Smooth muscle cell (in vitro differentiated cells): Measurements from ENCODE around the gene ZNF705A. TPM values are rescaled to one million over a fixed set of nuclear protein-coding genes. Genes with fewer than 3 reads are reported as not detected.
"Not testable (repeated sequence)": the region's sequence is repeated elsewhere in the genome, so short reads cannot be mapped to it uniquely, and the experiment has no call there.

Experiments used
- DNase-seq: peaks from one replicate; lab custom pipeline; 2025; ENCODE audit not compliant: unreplicated experiment; lab: John Stamatoyannopoulos, UW
- H2AFZ ChIP-seq: fragments of 200-600 bp; sonication (generic); 2 replicates; pipeline ENCODE4 v1.6.0; 2016; ENCODE audit warnings: antibody characterized with exemption, low read depth, mild to moderate bottlenecking
- H3F3A ChIP-seq: fragments of 200-600 bp; sonication (generic); 2 replicates; pipeline ENCODE4 v1.6.0; 2017; ENCODE audit warnings: antibody characterized with exemption, low read depth
- H3K27ac ChIP-seq: fragments of 200-600 bp; sonication (generic); 2 replicates; pipeline ENCODE4 v1.5.1; 2016; ENCODE audit warnings: low read depth, mild to moderate bottlenecking
- H3K27me3 ChIP-seq: fragments of 200-600 bp; sonication (generic); 2 replicates; pipeline ENCODE4 v1.6.1; 2016; ENCODE audit warnings: low read depth, mild to moderate bottlenecking
- H3K36me3 ChIP-seq: fragments of 200-600 bp; sonication (generic); 2 replicates; pipeline ENCODE4 v1.5.1; 2016; ENCODE audit warnings: low read depth
- H3K4me1 ChIP-seq: fragments of 200-600 bp; sonication (generic); 2 replicates; pipeline ENCODE4 v1.5.1; 2016; ENCODE audit warnings: low read depth
- H3K4me2 ChIP-seq: fragments of 200-600 bp; sonication (generic); 2 replicates; pipeline ENCODE4 v1.6.0; 2016; ENCODE audit warnings: mild to moderate bottlenecking
- H3K4me3 ChIP-seq: fragments of 200-600 bp; sonication (generic); 2 replicates; pipeline ENCODE4 v1.5.1; 2016; ENCODE audit warnings: mild to moderate bottlenecking
- H3K79me2 ChIP-seq: fragments of 200-600 bp; sonication (generic); 2 replicates; pipeline ENCODE4 v1.6.0; 2016; ENCODE audit warnings: low read depth, mild to moderate bottlenecking
- H3K9ac ChIP-seq: fragments of 200-600 bp; sonication (generic); 2 replicates; pipeline ENCODE4 v1.6.0; 2016; ENCODE audit warnings: low read depth
- H3K9me3 ChIP-seq: fragments of 200-600 bp; sonication (generic); replicated peaks from 2 replicates; pipeline ENCODE4 v1.5.1; 2016; ENCODE audit warnings: low read depth
- H4K20me1 ChIP-seq: fragments of 200-600 bp; sonication (generic); 2 replicates; pipeline ENCODE4 v1.6.0; 2016; ENCODE audit warnings: low read depth
- WGBS: methylation state at CpG from one replicate; pipeline ENCODE4 v1.1.7; 2016; ENCODE audit warnings: low lambda C conversion rate; 5-methylcytosine and 5-hydroxymethylcytosine counted together
- polyA plus RNA-seq: library from polyadenylated mRNA; unstranded; fragments of >200 nt; fragmentation: Nextera tagmentation; extraction: Ambion mirVana; gene quantifications from 2 replicates; pipeline ENCODE4 v1.2.1, GENCODE V29; 2016
- total RNA-seq: library from RNA; depleted of rRNA; stranded (reverse); fragments of >200 nt; gene quantifications from 2 replicates; pipeline ENCODE4 v1.2.3, GENCODE V29; 2014

Gene ZNF705A
- total and polyA plus RNA-seq, 2 experiments from 2014 or later = 0.04 TPM; not detected in 1

- H3K4me2 ChIP-seq, H4K20me1 ChIP-seq, DNase-seq, H3K79me2 ChIP-seq, H3K4me3 ChIP-seq, H3K9me3 ChIP-seq, H3K36me3 ChIP-seq, H3K27ac ChIP-seq, H3K9ac ChIP-seq, H3K4me1 ChIP-seq, H3F3A ChIP-seq, H2AFZ ChIP-seq, H3K27me3 ChIP-seq: not testable (repeated sequence)
- WGBS = 93% methylated on average over 21 of the region's 23 CpGs
These were observed 26.5 kb downstream of the ZNF705A start for GRCh38 chr12:8183346-8183745.

DNA sequence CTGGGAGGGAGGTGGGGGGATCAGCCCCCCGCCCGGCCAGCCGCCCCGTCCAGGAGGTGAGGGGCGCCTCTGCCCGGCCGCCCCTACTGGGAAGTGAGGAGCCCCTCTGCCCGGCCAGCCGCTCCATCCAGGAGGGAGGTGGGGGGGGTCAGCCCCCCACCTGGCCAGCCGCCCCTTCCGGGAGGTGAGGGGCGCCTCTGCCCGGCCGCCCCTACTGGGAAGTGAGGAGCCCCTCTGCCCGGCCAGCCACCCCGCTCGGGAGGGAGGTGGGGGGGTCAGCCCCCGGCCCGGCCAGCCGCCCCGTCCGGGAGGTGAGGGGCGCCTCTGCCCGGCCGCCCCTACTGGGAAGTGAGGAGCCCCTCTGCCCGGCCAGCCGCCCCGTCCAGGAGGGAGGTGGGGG is 27.4 kb downstream of the ZNF705A start:
- H3K27ac ChIP-seq, DNase-seq, H3K79me2 ChIP-seq, H3F3A ChIP-seq, H3K27me3 ChIP-seq, H3K9ac ChIP-seq, H3K9me3 ChIP-seq, H3K4me2 ChIP-seq, H3K4me1 ChIP-seq, H4K20me1 ChIP-seq, H3K4me3 ChIP-seq, H2AFZ ChIP-seq, H3K36me3 ChIP-seq: not testable (repeated sequence)
- no CpG with 5 or more reads among the region's 28 CpGs for WGBS

- not testable (repeated sequence) for H3K36me3 ChIP-seq, H3K9ac ChIP-seq, H3K9me3 ChIP-seq, H3K4me1 ChIP-seq, H3K4me3 ChIP-seq, H3K27me3 ChIP-seq, DNase-seq, H2AFZ ChIP-seq, H3K27ac ChIP-seq, H4K20me1 ChIP-seq, H3K4me2 ChIP-seq, H3F3A ChIP-seq, H3K79me2 ChIP-seq
- 73% methylated on average over 2 of the region's 2 CpGs for WGBS
These were observed 31.3 kb downstream of the ZNF705A start for GRCh38 chr12:8188088-8188487.

DNA sequence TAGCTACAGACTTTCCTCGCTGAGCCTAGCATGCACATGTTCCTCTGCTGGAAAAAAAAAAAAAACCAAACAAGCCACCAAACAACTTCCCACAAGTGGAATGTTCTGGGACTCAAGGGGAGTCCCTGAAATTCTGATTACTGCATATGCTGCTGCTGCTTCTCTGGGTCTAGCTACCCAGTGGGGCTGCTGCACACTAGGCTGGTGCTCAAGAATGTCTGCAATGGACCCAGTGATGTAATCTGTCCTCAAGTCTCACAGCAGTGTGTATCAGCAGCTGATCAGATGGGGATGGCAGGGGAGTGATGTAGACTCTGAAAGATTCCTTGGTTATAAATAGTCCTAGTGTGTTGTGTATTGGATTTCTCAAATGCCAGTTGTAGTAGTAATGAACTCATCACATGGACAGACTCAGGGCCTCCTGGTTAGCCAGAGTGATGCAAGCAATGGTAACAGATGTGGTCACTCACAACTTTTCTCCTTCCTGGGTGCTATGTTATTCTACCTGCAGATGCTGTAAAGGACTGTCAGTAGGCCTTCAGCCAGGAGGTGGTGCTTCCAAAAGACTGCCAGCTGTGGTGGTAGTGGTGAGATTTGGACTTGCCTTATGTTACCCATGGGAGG is 41.0 kb downstream of the ZNF705A start:
- DNase-seq = not testable (repeated sequence)
- 94% methylated on average over 1 of the region's 1 CpG for WGBS

GRCh38 chr12:8218711-8219382 is 62.0 kb downstream of the ZNF705A start:
- not testable (repeated sequence) for H2AFZ ChIP-seq, H3K9ac ChIP-seq, H3K9me3 ChIP-seq, DNase-seq, H4K20me1 ChIP-seq, H3K79me2 ChIP-seq, H3K4me3 ChIP-seq, H3K27ac ChIP-seq, H3K4me2 ChIP-seq, H3K27me3 ChIP-seq, H3K4me1 ChIP-seq, H3K36me3 ChIP-seq, H3F3A ChIP-seq
- WGBS = 83% methylated on average over 26 of the region's 26 CpGs

More for the DNA sequence above, 41.0 kb downstream of the ZNF705A start:
- H3K36me3 ChIP-seq, H3K9me3 ChIP-seq, H3F3A ChIP-seq, H3K4me1 ChIP-seq, H3K9ac ChIP-seq, H3K27me3 ChIP-seq, H2AFZ ChIP-seq, H3K4me3 ChIP-seq, H4K20me1 ChIP-seq, H3K79me2 ChIP-seq, H3K27ac ChIP-seq, H3K4me2 ChIP-seq: not testable (repeated sequence)

DNA sequence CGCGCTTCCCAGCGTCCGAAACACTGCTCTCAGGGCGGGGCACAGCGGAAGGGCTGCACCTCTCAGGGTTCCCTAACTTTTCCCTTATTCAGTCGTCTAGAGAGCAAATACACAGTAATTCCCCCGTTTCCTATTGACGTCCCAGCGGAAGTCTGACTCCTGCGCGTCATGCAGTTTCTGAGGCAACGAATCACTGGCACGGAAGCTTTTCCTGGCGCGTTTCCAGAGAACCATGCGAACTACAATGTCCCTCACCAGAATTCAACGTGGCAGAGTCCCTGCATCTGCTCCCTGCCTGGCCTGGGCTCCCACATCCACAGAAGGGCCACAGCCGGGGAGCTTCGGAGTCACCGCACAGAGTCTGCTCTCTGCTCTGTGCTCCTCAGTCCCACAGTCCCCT is 64.6 kb downstream of the ZNF705A start:
- not testable (repeated sequence) for H3K9me3 ChIP-seq, H3K9ac ChIP-seq, DNase-seq, H3K4me2 ChIP-seq, H4K20me1 ChIP-seq, H3K4me3 ChIP-seq, H3K27me3 ChIP-seq, H3K79me2 ChIP-seq, H3K4me1 ChIP-seq, H2AFZ ChIP-seq, H3K27ac ChIP-seq, H3F3A ChIP-seq, H3K36me3 ChIP-seq
- 89% methylated on average over 21 of the region's 21 CpGs for WGBS

- not testable (repeated sequence) for H3K4me3 ChIP-seq, H3K27ac ChIP-seq, H4K20me1 ChIP-seq, H3K9me3 ChIP-seq, H3K4me1 ChIP-seq, H3K9ac ChIP-seq, H2AFZ ChIP-seq, DNase-seq, H3K27me3 ChIP-seq, H3F3A ChIP-seq, H3K4me2 ChIP-seq, H3K79me2 ChIP-seq, H3K36me3 ChIP-seq
- whole genome bisulfite sequencing = 90% methylated on average over 21 of the region's 21 CpGs
These were observed 65.0 kb downstream of the ZNF705A start for GRCh38 chr12:8221844-8222243.

- H3K4me2 ChIP-seq, H3K27me3 ChIP-seq, H3K79me2 ChIP-seq, H3K4me3 ChIP-seq, DNase-seq, H3K9me3 ChIP-seq, H2AFZ ChIP-seq, H4K20me1 ChIP-seq, H3K27ac ChIP-seq, H3F3A ChIP-seq, H3K9ac ChIP-seq, H3K4me1 ChIP-seq, H3K36me3 ChIP-seq: not testable (repeated sequence)
- 92% methylated on average over 13 of the region's 16 CpGs for WGBS
These were observed 65.5 kb downstream of the ZNF705A start for GRCh38 chr12:8222303-8222702.
